ENCODE data around the gene SMCO1. TPM values are rescaled to one million over a fixed set of nuclear protein-coding genes. Genes with fewer than 3 reads are reported as not detected.

SMCO1 gene
- total and polyA plus RNA-seq, 2 donors (not counting 3 experiments of a cell fraction or from before 2014, with no cell fraction given) = not detected

DNA sequence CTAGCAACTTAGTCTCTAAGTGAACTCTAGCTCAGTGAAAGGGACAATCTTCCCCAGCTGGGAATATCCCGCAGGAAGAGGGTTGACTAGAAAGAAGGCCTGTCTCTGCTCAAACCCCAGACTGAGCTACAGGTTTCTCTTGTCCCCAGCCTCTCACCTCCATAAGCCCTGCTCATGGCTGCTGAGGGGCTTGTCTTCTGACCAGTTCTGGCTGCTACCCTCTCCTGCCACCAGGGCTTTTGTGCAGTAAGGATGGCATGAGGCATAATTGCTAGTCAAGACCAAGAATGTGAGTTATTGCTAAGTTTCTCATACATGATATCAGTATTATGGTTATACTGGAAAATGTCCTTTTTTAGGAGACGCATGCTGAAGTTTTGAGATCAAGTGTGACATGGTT is 31.9 kb upstream of the SMCO1 start:
- H4K20me1 ChIP-seq (replicated peaks; ENCODE audit: control insufficient read depth, extremely low read depth, insufficient read depth, low read length) = no peaks in the 10 kb centered on the region
- dilution Hi-C loops (cut with MboI; ENCODE audit: extremely low pct_ligation_motif_present, low sequenced_read_pairs) (no loop called here), intact Hi-C loops (cut with micrococcal nuclease) (no loop called here)
- no peaks in the 10 kb centered on the region for H3K4me1 ChIP-seq (ENCODE audit: control insufficient read depth, extremely low read depth, insufficient read depth, low read length)
- peaks cover 2 to 3% of the 10 kb centered on the region in 2 experiments for H3K27me3 ChIP-seq (ENCODE audit: control insufficient read depth in 2 of 2, insufficient read depth in 2 of 2, low read length in 2 of 2)
- no peak overlapping the region for H3K9ac ChIP-seq (replicated peaks; ENCODE audit: extremely low read depth, insufficient read depth, low read length)
- DNase-seq (ENCODE audit: low read depth, low spot score) = no peak
- no peaks in the 10 kb centered on the region for H3K9me1 ChIP-seq (replicated peaks; ENCODE audit: control insufficient read depth, extremely low read depth, insufficient read depth, low read length)
- H3K27ac ChIP-seq (ENCODE audit: insufficient read depth, low read depth, low read length) = no peak overlapping the region
- H3K4me2 ChIP-seq (ENCODE audit: insufficient read depth, low read length) = no peak overlapping the region
- no peak for FAIRE-seq
- peaks cover 2% of the 10 kb centered on the region for H3K9me3 ChIP-seq (replicated peaks; ENCODE audit: control insufficient read depth, insufficient read depth, low read length)
- TF ChIP-seq EZH2 (IDR thresholded peaks at IDR 0.05; ENCODE audit: borderline replicate concordance, low read depth, low read length, severe bottlenecking) (no peak), JUN (IDR thresholded peaks at IDR 0.05; ENCODE audit: borderline replicate concordance, insufficient read depth, insufficient read length, low read depth) (no peak), GATA2 (IDR thresholded peaks at IDR 0.05; ENCODE audit: insufficient read depth, insufficient read length, low read depth, low read length) (no peak), POLR2AphosphoS5 (IDR thresholded peaks at IDR 0.05; ENCODE audit: insufficient read depth, low read depth, low read length) (no peak), POLR2A (IDR thresholded peaks at IDR 0.05; ENCODE audit: low read depth, low read length) (no peak), MYC (IDR thresholded peaks at IDR 0.05; ENCODE audit: low read depth, low read length) (no peak), FOS (IDR thresholded peaks at IDR 0.05; ENCODE audit: borderline replicate concordance, insufficient read depth, low read length) (no peak)
- TF ChIP-seq, protein P1, sequence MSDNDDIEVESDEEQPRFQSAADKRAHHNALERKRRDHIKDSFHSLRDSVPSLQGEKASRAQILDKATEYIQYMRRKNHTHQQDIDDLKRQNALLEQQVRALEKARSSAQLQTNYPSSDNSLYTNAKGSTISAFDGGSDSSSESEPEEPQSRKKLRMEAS (IDR thresholded peaks at IDR 0.05; ENCODE audit: insufficient read depth, insufficient read length) = no peak
- TF ChIP-seq, protein P2, sequence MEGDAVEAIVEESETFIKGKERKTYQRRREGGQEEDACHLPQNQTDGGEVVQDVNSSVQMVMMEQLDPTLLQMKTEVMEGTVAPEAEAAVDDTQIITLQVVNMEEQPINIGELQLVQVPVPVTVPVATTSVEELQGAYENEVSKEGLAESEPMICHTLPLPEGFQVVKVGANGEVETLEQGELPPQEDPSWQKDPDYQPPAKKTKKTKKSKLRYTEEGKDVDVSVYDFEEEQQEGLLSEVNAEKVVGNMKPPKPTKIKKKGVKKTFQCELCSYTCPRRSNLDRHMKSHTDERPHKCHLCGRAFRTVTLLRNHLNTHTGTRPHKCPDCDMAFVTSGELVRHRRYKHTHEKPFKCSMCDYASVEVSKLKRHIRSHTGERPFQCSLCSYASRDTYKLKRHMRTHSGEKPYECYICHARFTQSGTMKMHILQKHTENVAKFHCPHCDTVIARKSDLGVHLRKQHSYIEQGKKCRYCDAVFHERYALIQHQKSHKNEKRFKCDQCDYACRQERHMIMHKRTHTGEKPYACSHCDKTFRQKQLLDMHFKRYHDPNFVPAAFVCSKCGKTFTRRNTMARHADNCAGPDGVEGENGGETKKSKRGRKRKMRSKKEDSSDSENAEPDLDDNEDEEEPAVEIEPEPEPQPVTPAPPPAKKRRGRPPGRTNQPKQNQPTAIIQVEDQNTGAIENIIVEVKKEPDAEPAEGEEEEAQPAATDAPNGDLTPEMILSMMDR (IDR thresholded peaks at IDR 0.05; ENCODE audit: extremely low read depth in 1 of 2, insufficient read depth in 1 of 2, low read depth in 1 of 2, low read length in 2 of 2) = no peak
- H3K36me3 ChIP-seq (ENCODE audit: control insufficient read depth in 2 of 2, extremely low read depth in 1 of 2, insufficient read depth in 2 of 2, low read length in 2 of 2) = no peaks in the 10 kb centered on the region
- H2AFZ ChIP-seq (ENCODE audit: low read depth, low read length) = no peak overlapping the region
- BruUV-seq (replicated peaks) = no TSS peak
- ChIA-PET CTCF (interaction anchor here (0.9 to 2.8 kb wide), 4 partner anchors 8 to 22 kb away, joined by 3 to 8 read pairs (median 4); partner anchors contain the start of genes FBXO45 and WDR53), POLR2A (no interaction called here)
- H3K4me3 ChIP-seq (replicated peaks in 1 of 3; ENCODE audit: insufficient read depth in 1 of 3, low read depth in 1 of 3, low read length in 3 of 3) = no peak overlapping the region
- H3K79me2 ChIP-seq (ENCODE audit: control insufficient read depth, insufficient read depth, low read length) = no peaks in the 10 kb centered on the region

Measured in endothelial cell of umbilical vein (primary cell).